ENCODE data around the gene ALG3. TPM values are rescaled to one million over a fixed set of nuclear protein-coding genes. Genes with fewer than 3 reads are reported as not detected.

The ALG3 gene
- 23.5 and 25.0 TPM in 2 replicates for total RNA-seq

DNA sequence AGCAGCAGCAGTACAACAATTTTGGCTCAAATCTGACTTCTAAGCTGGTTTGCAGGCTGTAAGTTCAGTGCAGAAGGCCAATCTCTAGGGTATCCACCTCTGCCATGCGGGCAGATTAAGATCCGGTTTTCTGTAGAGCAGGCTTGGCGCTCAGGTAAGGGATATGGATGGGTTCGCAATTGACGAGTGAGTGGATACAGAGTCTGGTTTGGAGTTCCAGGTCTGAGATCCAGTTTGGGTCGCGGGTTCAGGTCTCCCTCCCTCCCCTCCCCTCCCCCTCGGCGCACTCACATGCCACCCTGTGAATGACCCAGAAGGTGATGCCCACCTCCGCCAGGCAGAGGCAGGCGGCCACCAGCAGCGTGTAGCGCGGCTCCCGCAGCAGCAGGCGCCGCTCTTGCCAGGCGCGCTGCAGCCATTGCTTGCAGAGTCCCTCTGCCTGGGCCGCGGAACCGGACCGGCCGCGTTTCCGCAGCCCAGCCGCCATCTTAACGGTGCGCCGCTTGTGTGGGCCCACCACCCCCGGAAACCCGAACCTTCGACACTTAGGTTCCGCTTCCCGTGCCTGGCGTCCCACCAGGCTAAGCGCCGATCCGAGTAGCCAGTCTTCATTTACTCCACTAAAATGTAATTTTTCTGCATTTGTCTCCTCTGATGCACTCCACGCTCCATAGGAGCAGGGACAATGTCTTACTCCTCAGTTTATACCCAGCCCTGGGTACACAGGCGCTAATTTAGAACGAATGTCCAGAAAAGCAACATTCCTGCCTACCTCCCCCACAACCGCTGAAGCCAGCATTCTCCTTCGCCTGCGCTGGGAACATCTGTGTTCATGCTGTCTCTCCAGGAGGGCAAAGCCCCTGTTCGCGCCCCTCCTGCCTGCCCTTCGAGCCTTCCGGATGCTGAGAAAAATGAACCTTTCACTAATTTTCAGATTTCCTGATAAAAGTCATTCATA, at the start of gene ALG3:
TSS of gene ALG3 (minus strand) at position 509 of the 958 bp plus-strand sequence. CDS start at position 487, 22 bp downstream.

DNA sequence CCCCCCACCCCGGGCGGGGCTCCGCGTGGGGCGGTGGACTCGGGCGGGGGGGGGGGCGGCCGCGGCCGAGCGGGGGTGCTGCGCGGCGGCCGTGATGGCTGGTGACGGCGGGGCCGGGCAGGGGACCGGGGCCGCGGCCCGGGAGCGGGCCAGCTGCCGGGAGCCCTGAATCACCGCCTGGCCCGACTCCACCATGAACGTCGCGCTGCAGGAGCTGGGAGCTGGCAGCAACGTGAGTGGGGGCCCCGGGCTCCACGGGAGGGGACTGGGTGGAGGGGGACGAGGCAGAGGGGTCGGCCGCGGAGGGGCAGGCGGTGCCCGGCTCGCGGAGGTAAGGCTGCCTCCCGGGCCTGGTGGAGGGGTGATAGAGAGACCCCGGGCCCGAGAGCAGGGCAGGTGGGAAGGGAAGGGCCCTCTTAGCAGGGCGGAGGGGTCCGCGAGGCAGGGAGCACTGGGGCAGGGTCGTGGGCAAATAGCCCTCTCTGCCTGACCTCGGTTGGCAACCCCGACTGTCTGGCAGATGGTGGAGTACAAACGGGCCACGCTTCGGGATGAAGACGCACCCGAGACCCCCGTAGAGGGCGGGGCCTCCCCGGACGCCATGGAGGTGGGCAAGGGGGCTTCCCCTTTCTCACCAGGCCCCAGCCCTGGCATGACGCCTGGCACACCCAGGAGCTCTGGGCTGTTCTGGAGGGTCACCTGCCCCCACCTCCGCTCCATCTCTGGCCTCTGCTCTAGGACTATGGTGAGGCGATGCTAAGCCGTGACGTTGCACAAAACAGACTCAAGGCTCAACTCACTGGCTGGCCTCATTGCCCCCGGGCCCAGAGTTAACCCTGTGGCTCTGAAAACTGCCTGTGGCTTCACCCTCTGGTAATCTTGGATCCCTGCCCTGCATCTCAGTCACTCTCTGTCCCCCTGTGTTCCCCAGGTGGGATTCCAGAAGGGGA, 27.5 kb upstream of the ALG3 start, which contains the start of gene ECE2:
TSS of gene ECE2 (plus strand) at position 62 of the 950 bp plus-strand sequence. CDS start at position 194, 132 bp downstream.

DNA sequence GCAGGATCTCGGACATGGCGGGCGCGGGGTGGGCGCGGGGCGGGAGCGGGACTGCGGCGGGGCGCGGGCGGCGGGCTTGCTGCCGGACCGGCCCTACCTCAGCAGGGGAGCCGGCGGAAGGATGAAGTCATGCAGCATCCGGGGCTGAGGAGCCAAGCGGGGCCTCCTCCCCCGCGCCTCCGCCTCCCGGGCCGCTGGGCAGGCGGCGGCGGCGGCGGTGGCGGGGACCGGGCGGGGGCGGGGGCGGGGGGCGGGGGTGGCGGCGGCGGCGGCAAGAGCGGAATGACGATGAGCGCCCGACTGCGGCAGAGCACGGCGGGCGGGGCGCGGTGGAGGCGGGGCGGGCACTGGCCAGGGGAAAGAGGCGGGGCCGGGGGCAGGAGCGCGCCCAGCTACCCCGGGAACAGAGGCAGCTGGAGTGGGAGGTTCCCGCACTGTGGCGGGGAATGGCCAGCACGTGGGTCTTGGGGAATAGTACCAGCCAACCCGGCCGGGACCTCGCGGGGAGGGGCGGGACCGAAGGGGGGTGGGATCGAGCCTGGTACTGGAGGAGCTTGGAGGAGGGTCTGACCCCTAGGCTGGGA, 12.6 kb upstream of the ALG3 start, which contains the start of gene CAMK2N2:
TSS of gene CAMK2N2 (minus strand) at position 284 of the 584 bp plus-strand sequence. CDS start at position 16, 268 bp downstream.

DNA sequence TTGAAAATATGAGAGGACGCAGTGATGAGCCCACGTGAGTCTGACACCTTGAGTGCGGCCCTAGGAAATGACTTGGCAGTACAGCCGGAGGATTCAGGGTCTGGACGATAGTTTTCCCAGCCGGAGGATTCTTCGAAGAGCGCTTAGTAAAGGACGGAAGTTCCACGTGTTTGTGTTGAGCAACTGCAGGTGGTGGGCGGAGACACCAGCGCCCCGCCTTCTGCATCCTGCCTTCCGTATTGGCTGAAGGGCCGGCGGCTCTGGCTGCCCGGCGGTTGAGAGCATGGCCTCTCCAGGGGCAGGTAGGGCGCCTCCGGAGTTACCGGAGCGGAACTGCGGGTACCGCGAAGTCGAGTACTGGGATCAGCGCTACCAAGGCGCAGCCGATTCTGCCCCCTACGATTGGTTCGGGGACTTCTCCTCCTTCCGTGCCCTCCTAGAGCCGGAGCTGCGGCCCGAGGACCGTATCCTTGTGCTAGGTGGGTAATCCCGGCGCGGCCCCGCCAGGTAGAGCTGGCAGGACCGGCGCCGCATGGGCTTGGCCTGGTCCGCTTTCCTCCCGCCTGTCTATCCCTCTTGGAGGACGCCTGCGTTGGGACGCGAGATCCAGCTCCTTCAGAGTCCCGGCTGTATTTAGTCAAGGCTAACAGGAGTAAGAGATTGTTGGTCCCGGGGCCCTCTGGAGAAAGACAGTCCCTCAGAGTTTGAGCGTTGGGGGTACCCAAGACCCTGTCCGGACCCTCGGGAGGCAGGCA, 827 bp upstream of the ALG3 start, which contains the start of gene EEF1AKMT4:
TSS of gene EEF1AKMT4 (plus strand) at position 261 of the 755 bp plus-strand sequence. CDS start at position 284, 23 bp downstream.

DNA sequence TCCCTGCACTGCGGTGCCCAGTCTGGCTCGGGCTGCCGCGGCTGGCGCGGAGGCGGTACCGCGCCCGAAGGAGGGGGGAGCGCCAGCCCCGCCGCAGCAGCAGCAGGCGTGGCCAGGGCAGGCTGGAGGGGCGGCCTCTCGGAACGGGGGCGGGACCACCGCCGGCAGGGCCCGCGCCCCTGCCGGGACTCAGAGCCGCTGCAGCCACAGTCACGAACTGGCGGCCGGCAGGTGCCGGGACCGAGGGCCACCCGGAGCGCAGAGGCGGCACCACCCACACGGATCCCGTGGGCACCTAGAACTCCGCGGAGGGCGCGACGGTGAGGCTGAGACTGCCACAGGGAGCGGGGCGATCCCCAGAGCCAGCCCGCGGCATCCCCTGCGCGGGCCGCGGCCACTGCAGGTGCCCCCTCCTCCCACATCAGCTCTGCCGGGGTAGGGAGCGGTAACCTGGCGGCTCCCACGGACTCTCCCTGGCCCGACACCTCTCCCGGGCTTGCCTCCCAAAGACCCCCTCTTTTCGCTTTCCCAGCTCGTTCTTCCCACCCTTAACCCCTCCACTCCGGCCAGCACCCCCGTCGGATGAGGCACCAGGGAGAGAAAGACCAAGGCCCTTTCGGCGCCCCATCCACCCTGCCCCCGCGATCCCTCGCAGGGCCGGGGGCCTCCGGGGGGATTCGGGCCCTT, 19.2 kb downstream of the ALG3 start, which contains the start of gene VWA5B2:
TSS of gene VWA5B2 (plus strand) at position 192 of the 687 bp plus-strand sequence. CDS start 944 bp downstream, outside the sequence.

Other genes starting within 250 kb of the ALG3 start
- gene ABCC5, start 231.1 kb downstream of the ALG3 start, total RNA-seq, result 13.2 and 24.7 TPM in 2 replicates
- not detected in 2 replicates for gene HTR3D, start 217.2 kb downstream of the ALG3 start, total RNA-seq
- gene HTR3C, start 195.9 kb downstream of the ALG3 start, total RNA-seq, result not detected in 2 replicates
- not detected in 2 replicates for gene HTR3E, start 151.9 kb downstream of the ALG3 start, total RNA-seq
- gene EIF2B5, start 113.6 kb downstream of the ALG3 start, total RNA-seq, result 27.3 and 29.0 TPM in 2 replicates
- gene DVL3, start 93.6 kb downstream of the ALG3 start, total RNA-seq, result 26.2 and 44.7 TPM in 2 replicates
- gene AP2M1, start 74.1 kb downstream of the ALG3 start, total RNA-seq, result 773 and 801 TPM in 2 replicates
- gene ABCF3, start 62.8 kb downstream of the ALG3 start, total RNA-seq, result 44.7 and 64.9 TPM in 2 replicates
- gene VWA5B2, start 19.4 kb downstream of the ALG3 start, total RNA-seq, result not detected in 2 replicates
- 3.4 and 4.8 TPM in 2 replicates for gene EEF1AKMT4, start 710 bp upstream of the ALG3 start, total RNA-seq
- 0.09 and 0.14 TPM in 2 replicates for gene CAMK2N2, start 12.6 kb upstream of the ALG3 start, total RNA-seq
- gene ECE2, start 27.1 kb upstream of the ALG3 start, total RNA-seq, result not detected in 2 replicates
- 391 and 419 TPM in 2 replicates for gene PSMD2, start 50.3 kb upstream of the ALG3 start, total RNA-seq
- 198 and 261 TPM in 2 replicates for gene EIF4G1, start 65.6 kb upstream of the ALG3 start, total RNA-seq
- 10.5 and 18.1 TPM in 2 replicates for gene FAM131A, start 88.6 kb upstream of the ALG3 start, total RNA-seq
- 3.0 and 3.3 TPM in 2 replicates for gene CLCN2, start 112.6 kb upstream of the ALG3 start, total RNA-seq
- 63.6 and 81.2 TPM in 2 replicates for gene POLR2H, start 112.7 kb upstream of the ALG3 start, total RNA-seq
- gene THPO, start 129.2 kb upstream of the ALG3 start, total RNA-seq, result 0.14 and 0.18 TPM in 2 replicates
- gene CHRD, start 131.1 kb upstream of the ALG3 start, total RNA-seq, result 1.4 and 1.9 TPM in 2 replicates